ENCODE data around the gene ZFP92. TPM values are rescaled to one million over a fixed set of nuclear protein-coding genes. Genes with fewer than 3 reads are reported as not detected.

The ZFP92 gene
- total RNA-seq, 2 experiments from 2014 or later: 0.98 TPM

- DNase-seq: no peak
- no peaks in the 10 kb centered on the region for H3K9me3 Mint-ChIP-seq (ENCODE audit: low read depth)
- ChIA-PET POLR2A (no interaction called here), CTCF (no interaction called here)
- H3K36me3 Mint-ChIP-seq (ENCODE audit: low read depth): no peaks in the 10 kb centered on the region
- intact Hi-C loops (cut with DNase I, micrococcal nuclease): no loop called here
- no peak overlapping the region for H3K4me3 Mint-ChIP-seq
- no peak overlapping the region for H3K27ac Mint-ChIP-seq
- no peak for ATAC-seq
- H3K27me3 Mint-ChIP-seq: no peaks in the 10 kb centered on the region
- H3K4me1 Mint-ChIP-seq: no peaks in the 10 kb centered on the region
These were observed 34.0 kb downstream of the ZFP92 start for GRCh38 chrX:153445106-153445855.

GRCh38 chrX:153445856-153446635 lies 34.8 kb downstream of the ZFP92 start, which contains the start of gene TREX2:
Gene TREX2 (minus strand): TSS chrX:153446056. CDS start chrX:153445430, 626 bp downstream.
- POLR2A ChIA-PET: no interaction called here
- no peaks in the 10 kb centered on the region for H3K9me3 Mint-ChIP-seq (ENCODE audit: low read depth)
- no peaks in the 10 kb centered on the region for H3K4me1 Mint-ChIP-seq
- ATAC-seq (no peak), DNase-seq (no peak)
- no peaks in the 10 kb centered on the region for H3K27me3 Mint-ChIP-seq
- intact Hi-C loops (cut with DNase I, micrococcal nuclease): no loop called here
- H3K4me3 Mint-ChIP-seq: no peak within 1 kb of the TSS
- H3K27ac Mint-ChIP-seq: no peak within 1 kb of the TSS
- H3K36me3 Mint-ChIP-seq (ENCODE audit: low read depth): no peaks in the 10 kb centered on the region
- CTCF ChIA-PET: no interaction called here

- CTCF ChIA-PET: no interaction called here
These were observed 35.3 kb downstream of the ZFP92 start for GRCh38 chrX:153446636-153446936.

GRCh38 chrX:153446950-153447580 lies 35.8 kb downstream of the ZFP92 start:
- no peaks in the 10 kb centered on the region for H3K9me3 Mint-ChIP-seq (ENCODE audit: low read depth)
- no peaks in the 10 kb centered on the region for H3K4me1 Mint-ChIP-seq
- ATAC-seq: no peak
- CTCF ChIA-PET: no interaction called here
- H3K27ac Mint-ChIP-seq: no peak overlapping the region
- H3K27me3 Mint-ChIP-seq: no peaks in the 10 kb centered on the region
- H3K4me3 Mint-ChIP-seq: no peak overlapping the region
- POLR2A ChIA-PET: no interaction called here
- no peak for DNase-seq
- no peaks in the 10 kb centered on the region for H3K36me3 Mint-ChIP-seq (ENCODE audit: low read depth)
- intact Hi-C loops (cut with DNase I, micrococcal nuclease): no loop called here

More at GRCh38 chrX:153446636-153446936, 35.3 kb downstream of the ZFP92 start:
- no peak overlapping the region for H3K4me3 Mint-ChIP-seq
- H3K4me1 Mint-ChIP-seq: no peaks in the 10 kb centered on the region
- no peak for ATAC-seq
- POLR2A ChIA-PET: no interaction called here
- H3K9me3 Mint-ChIP-seq (ENCODE audit: low read depth): no peaks in the 10 kb centered on the region
- H3K27ac Mint-ChIP-seq: no peak overlapping the region
- intact Hi-C loops (cut with DNase I, micrococcal nuclease): no loop called here
- no peak for DNase-seq
- H3K27me3 Mint-ChIP-seq: no peaks in the 10 kb centered on the region
- H3K36me3 Mint-ChIP-seq (ENCODE audit: low read depth): no peaks in the 10 kb centered on the region

- H3K27ac Mint-ChIP-seq: no peak overlapping the region
- POLR2A ChIA-PET: no interaction called here
- intact Hi-C loops (cut with DNase I, micrococcal nuclease): no loop called here
- DNase-seq (no peak), ATAC-seq (no peak)
- H3K36me3 Mint-ChIP-seq (ENCODE audit: low read depth): no peaks in the 10 kb centered on the region
- no peaks in the 10 kb centered on the region for H3K4me1 Mint-ChIP-seq
- no peaks in the 10 kb centered on the region for H3K9me3 Mint-ChIP-seq (ENCODE audit: low read depth)
- CTCF ChIA-PET: no interaction called here
- H3K4me3 Mint-ChIP-seq: no peak overlapping the region
- H3K27me3 Mint-ChIP-seq: no peaks in the 10 kb centered on the region
These were observed 36.3 kb downstream of the ZFP92 start for GRCh38 chrX:153447581-153447960.

GRCh38 chrX:153448556-153449367 lies 37.5 kb downstream of the ZFP92 start:
- POLR2A ChIA-PET: no interaction called here

GRCh38 chrX:153449368-153450113 lies 38.3 kb downstream of the ZFP92 start:
- Mint-ChIP-seq H3K9me3 (ENCODE audit: low read depth) (no peaks in the 10 kb centered on the region), H3K27ac (no peak overlapping the region), H3K36me3 (ENCODE audit: low read depth) (peaks cover 2% of the 10 kb centered on the region), H3K27me3 (no peaks in the 10 kb centered on the region), H3K4me3 (no peak overlapping the region), H3K4me1 (no peaks in the 10 kb centered on the region)
- intact Hi-C loops (cut with DNase I, micrococcal nuclease): no loop called here
- no peak for DNase-seq
- POLR2A ChIA-PET: no interaction called here
- ATAC-seq: no peak
- CTCF ChIA-PET: interaction anchor here (1.0 kb wide), 1 partner anchor 218 kb away, joined by 4 read pairs; no protein-coding TSS in a partner anchor

More at GRCh38 chrX:153448556-153449367, 37.5 kb downstream of the ZFP92 start:
- Mint-ChIP-seq H3K9me3 (ENCODE audit: low read depth) (no peaks in the 10 kb centered on the region), H3K27me3 (no peaks in the 10 kb centered on the region), H3K4me1 (no peaks in the 10 kb centered on the region), H3K36me3 (ENCODE audit: low read depth) (peaks cover 2% of the 10 kb centered on the region), H3K27ac (no peak overlapping the region), H3K4me3 (no peak overlapping the region)
- no peak for ATAC-seq
- no peak for DNase-seq
- CTCF ChIA-PET: no interaction called here
- intact Hi-C loops (cut with DNase I, micrococcal nuclease): no loop called here

GRCh38 chrX:153450114-153450948 lies 39.1 kb downstream of the ZFP92 start:
- Mint-ChIP-seq H3K27me3 (no peaks in the 10 kb centered on the region), H3K4me3 (no peak overlapping the region), H3K4me1 (no peaks in the 10 kb centered on the region), H3K27ac (no peak overlapping the region), H3K9me3 (ENCODE audit: low read depth) (no peaks in the 10 kb centered on the region), H3K36me3 (ENCODE audit: low read depth) (peaks cover 6% of the 10 kb centered on the region)
- ChIA-PET CTCF (interaction anchor here (1.0 kb wide), 1 partner anchor 218 kb away, joined by 4 read pairs; no protein-coding TSS in a partner anchor), POLR2A (no interaction called here)
- DNase-seq: no peak
- ATAC-seq: no peak
- intact Hi-C loops (cut with DNase I, micrococcal nuclease): no loop called here

GRCh38 chrX:153450949-153451277 lies 39.6 kb downstream of the ZFP92 start:
- no peak overlapping the region for H3K27ac Mint-ChIP-seq
- peaks cover 6% of the 10 kb centered on the region for H3K36me3 Mint-ChIP-seq (ENCODE audit: low read depth)
- H3K4me1 Mint-ChIP-seq: no peaks in the 10 kb centered on the region
- no peaks in the 10 kb centered on the region for H3K9me3 Mint-ChIP-seq (ENCODE audit: low read depth)
- intact Hi-C loops (cut with DNase I, micrococcal nuclease): no loop called here
- DNase-seq (no peak), ATAC-seq (no peak)
- no peaks in the 10 kb centered on the region for H3K27me3 Mint-ChIP-seq
- CTCF ChIA-PET: no interaction called here
- POLR2A ChIA-PET: no interaction called here
- no peak overlapping the region for H3K4me3 Mint-ChIP-seq

- H3K9me3 Mint-ChIP-seq (ENCODE audit: low read depth): no peaks in the 10 kb centered on the region
- no peak overlapping the region for H3K27ac Mint-ChIP-seq
- H3K4me1 Mint-ChIP-seq: no peaks in the 10 kb centered on the region
- H3K27me3 Mint-ChIP-seq: no peaks in the 10 kb centered on the region
- DNase-seq (no peak), ATAC-seq (no peak)
- ChIA-PET POLR2A (no interaction called here), CTCF (no interaction called here)
- intact Hi-C loops (cut with DNase I, micrococcal nuclease): no loop called here
- peaks cover 16% of the 10 kb centered on the region for H3K36me3 Mint-ChIP-seq (ENCODE audit: low read depth)
- no peak overlapping the region for H3K4me3 Mint-ChIP-seq
These were observed 43.8 kb downstream of the ZFP92 start for GRCh38 chrX:153454901-153455550.
